ENCODE data around the gene GALNT18. TPM values are rescaled to one million over a fixed set of nuclear protein-coding genes. Genes with fewer than 3 reads are reported as not detected.

The GALNT18 gene
- total RNA-seq, 1 experiment from 2014 or later = 1.7 TPM

DNA sequence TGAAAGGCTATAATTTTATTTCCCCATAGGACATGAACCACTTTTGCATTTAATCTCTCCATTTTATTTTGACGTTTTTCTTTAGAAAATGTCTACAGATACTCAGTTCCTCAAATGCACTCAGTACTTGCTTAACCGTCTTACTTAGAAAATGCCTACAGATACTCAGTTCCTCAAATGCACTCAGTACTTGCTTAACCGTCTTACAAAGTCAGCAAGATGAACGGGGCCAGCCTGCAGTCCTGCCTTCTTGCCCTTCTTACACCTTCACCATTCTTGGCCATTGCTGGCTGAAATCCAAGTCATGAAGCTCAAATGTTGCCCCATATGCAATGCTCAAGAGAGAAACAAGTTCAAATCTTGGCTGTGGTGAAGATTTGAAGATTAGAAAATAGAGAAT is 302.8 kb downstream of the GALNT18 start:
- Mint-ChIP-seq H3K4me1 (no peaks in the 10 kb centered on the region), H3K27ac (no peak overlapping the region), H3K36me3 (ENCODE audit: insufficient read depth in 1 of 3, low read depth in 3 of 3) (peaks cover 0 to 2% (median 0%) of the 10 kb centered on the region in 3 experiments; a peak in 1 of 7 replicates), H3K27me3 (ENCODE audit: low read depth) (peaks cover 1% of the 10 kb centered on the region; the same call in 1 of the 2 replicates), H3K4me3 (no peak overlapping the region), H3K9me3 (no peaks in the 10 kb centered on the region)
- Histone ChIP-seq H3K18ac (ENCODE audit: insufficient read length, low read depth, low read length) (no peak overlapping the region), H3K79me2 (ENCODE audit: insufficient read depth, low read length) (no peaks in the 10 kb centered on the region), H4K8ac (replicated peaks; ENCODE audit: insufficient read length, low read depth, low read length) (no peak overlapping the region), H3K79me1 (ENCODE audit: insufficient read depth, low read depth, low read length, poor library complexity, severe bottlenecking) (no peaks in the 10 kb centered on the region), H3K23ac (ENCODE audit: insufficient read length, low read depth, low read length) (no peak overlapping the region), H3K56ac (ENCODE audit: insufficient read length, low read depth, low read length) (no peak overlapping the region), H3K27me3 (ENCODE audit: insufficient read depth, low read length) (no peaks in the 10 kb centered on the region), H2BK5ac (ENCODE audit: insufficient read length, low read length) (no peak overlapping the region), H3K4me2 (ENCODE audit: insufficient read depth, insufficient read length, low read length) (no peak overlapping the region), H2BK15ac (ENCODE audit: low read depth, low read length) (no peak overlapping the region), H4K20me1 (ENCODE audit: control insufficient read depth, insufficient read depth, insufficient read length) (no peaks in the 10 kb centered on the region), H3K14ac (ENCODE audit: insufficient read depth, low read length) (no peak overlapping the region), H4K5ac (ENCODE audit: insufficient read length, low read depth, low read length) (no peak overlapping the region), H2BK120ac (ENCODE audit: low read depth, low read length, poor library complexity, severe bottlenecking) (no peak overlapping the region), H2BK20ac (ENCODE audit: low read depth, low read length, poor library complexity, severe bottlenecking) (no peak overlapping the region), H3K9me3 (ENCODE audit: control insufficient read depth, low read depth, low read length) (no peaks in the 10 kb centered on the region), H4K91ac (ENCODE audit: insufficient read length, low read depth, low read length) (no peak overlapping the region), H3K23me2 (ENCODE audit: insufficient read length, low read depth, low read length, poor library complexity, severe bottlenecking) (no peaks in the 10 kb centered on the region), H2AK5ac (ENCODE audit: insufficient read length, low read length) (no peak overlapping the region), H2BK12ac (ENCODE audit: insufficient read length, low read depth, low read length) (no peak overlapping the region), H3K9ac (ENCODE audit: extremely low read depth, insufficient read length, low read length) (no peak overlapping the region), H2AFZ (ENCODE audit: low read length) (no peak overlapping the region), H3K27ac (ENCODE audit: insufficient read length, low read depth, low read length) (no peak overlapping the region), H3K4me1 (ENCODE audit: insufficient read depth, low read length) (no peaks in the 10 kb centered on the region), H3T11ph (ENCODE audit: low read length) (no peak overlapping the region), H3K4ac (ENCODE audit: low read depth, low read length) (no peak overlapping the region)
- WGBS (ENCODE audit: extremely low coverage, insufficient read length, low lambda C conversion rate) = no CpG with 5 or more reads among the region's 4 CpGs
- TF ChIP-seq CTCF (conservative IDR thresholded peaks at IDR 0.05) = no peak
- DNase-seq = no peak
